ENCODE data around the gene CMPK1. TPM values are rescaled to one million over a fixed set of nuclear protein-coding genes. Genes with fewer than 3 reads are reported as not detected.
"Not testable (repeated sequence)": the region's sequence is repeated elsewhere in the genome, so short reads cannot be mapped to it uniquely, and the experiment has no call there.

The CMPK1 gene
- total RNA-seq, 2 donors from 2014 or later, result 95.3 to 124 TPM

DNA sequence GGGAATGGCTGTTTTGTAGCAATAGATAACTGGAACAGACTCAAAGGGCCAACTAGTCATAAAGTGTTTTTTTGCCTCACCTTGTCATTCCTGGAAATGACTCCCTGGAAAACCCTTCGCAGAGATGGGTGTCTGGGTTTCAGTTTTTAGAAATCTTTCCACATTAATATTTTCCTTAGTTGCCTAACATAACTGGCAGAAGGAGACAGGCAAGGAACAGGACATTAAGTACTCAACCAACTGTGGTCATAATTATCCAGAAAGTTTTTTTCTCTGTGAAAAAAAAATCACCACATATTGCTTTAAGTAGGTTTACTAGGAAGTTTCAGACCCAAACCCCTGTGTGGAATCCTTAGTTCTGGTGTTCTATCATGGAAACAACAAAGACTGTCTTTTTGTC is 3.4 kb upstream of the CMPK1 start:
- Mint-ChIP-seq H3K36me3 (ENCODE audit: low read depth) (peaks cover 10% of the 10 kb centered on the region), H3K9me3 (no peaks in the 10 kb centered on the region), H3K4me1 (no peaks in the 10 kb centered on the region), H3K27ac (peak overlapping the region; percentile 12), H3K4me3 (no peak overlapping the region), H3K27me3 (no peaks in the 10 kb centered on the region)
- ATAC-seq (replicated peaks), result no peak

DNA sequence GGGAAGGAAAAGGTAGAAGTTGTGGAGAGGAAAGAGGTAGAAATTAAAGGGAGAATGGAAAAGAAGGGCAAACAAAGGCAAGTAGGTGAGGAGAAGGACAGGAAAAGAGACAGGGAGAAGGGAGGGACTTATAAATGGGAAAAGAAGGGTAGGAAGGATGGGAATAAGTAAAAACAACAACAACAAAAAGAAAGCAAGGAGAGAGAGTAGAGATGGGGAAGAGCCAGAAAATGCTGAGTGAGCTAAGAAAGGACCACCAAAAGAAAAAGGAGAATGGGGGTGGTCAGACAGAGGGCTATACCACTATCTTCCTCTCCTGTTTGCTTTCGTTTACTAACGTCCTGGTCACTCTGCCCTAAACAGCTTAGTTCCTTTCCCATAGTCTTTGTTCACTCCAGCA is 1.7 kb upstream of the CMPK1 start:
- H3K27ac Mint-ChIP-seq, result no peak overlapping the region
- no peak overlapping the region for H3K4me3 Mint-ChIP-seq
- peaks cover 16% of the 10 kb centered on the region for H3K36me3 Mint-ChIP-seq (ENCODE audit: low read depth)

DNA sequence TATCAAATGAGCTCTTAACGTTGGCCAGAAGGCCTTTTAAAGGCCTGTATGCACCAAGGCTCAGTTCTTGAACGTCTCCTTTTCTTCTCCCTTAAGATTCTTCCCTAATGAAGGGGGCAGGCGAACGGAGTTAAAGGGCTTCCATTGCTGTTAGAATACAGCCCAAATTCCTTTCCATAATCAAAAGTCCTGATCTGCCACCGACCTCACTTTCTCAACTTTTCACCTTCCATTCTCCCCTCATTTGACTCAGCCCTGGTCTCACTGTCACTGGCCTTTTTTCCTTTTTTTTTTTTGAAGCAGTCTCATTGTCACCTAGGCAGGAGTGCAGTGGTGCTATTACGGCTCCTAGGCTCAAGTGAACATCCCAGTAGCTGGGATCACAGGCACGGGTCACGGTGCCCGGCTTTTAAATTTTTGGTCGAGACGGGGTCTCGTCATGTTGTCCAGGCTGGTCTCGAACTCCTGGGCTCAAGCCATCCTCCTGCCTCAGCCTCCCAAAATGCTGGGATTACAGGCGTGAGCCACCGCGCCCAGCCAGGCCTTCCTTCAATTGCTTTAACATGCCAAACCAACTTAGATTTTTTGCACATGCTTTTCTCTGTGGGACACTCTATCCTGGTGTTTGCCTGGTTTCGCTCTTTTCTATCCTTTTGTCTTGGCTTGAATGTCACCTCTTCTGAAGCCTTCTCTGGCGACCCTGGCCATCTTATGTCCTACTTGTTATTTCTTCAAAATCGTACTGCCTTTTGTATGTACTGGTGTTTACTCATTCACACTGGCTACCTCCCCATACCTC is 612 bp upstream of the CMPK1 start:
- H3K4me3 Mint-ChIP-seq, result no peak overlapping the region
- no peak for ATAC-seq (replicated peaks)
- H3K36me3 Mint-ChIP-seq (ENCODE audit: low read depth), result peaks cover 16% of the 10 kb centered on the region
- H3K4me1 Mint-ChIP-seq, result peaks cover 6% of the 10 kb centered on the region
- no peaks in the 10 kb centered on the region for H3K27me3 Mint-ChIP-seq
- no peaks in the 10 kb centered on the region for H3K9me3 Mint-ChIP-seq
- no peak overlapping the region for H3K27ac Mint-ChIP-seq

More for the DNA sequence above, 1.7 kb upstream of the CMPK1 start:
- Mint-ChIP-seq H3K27me3 (no peaks in the 10 kb centered on the region), H3K9me3 (no peaks in the 10 kb centered on the region), H3K4me1 (peaks cover 6% of the 10 kb centered on the region)
- ATAC-seq (replicated peaks), result no peak

DNA sequence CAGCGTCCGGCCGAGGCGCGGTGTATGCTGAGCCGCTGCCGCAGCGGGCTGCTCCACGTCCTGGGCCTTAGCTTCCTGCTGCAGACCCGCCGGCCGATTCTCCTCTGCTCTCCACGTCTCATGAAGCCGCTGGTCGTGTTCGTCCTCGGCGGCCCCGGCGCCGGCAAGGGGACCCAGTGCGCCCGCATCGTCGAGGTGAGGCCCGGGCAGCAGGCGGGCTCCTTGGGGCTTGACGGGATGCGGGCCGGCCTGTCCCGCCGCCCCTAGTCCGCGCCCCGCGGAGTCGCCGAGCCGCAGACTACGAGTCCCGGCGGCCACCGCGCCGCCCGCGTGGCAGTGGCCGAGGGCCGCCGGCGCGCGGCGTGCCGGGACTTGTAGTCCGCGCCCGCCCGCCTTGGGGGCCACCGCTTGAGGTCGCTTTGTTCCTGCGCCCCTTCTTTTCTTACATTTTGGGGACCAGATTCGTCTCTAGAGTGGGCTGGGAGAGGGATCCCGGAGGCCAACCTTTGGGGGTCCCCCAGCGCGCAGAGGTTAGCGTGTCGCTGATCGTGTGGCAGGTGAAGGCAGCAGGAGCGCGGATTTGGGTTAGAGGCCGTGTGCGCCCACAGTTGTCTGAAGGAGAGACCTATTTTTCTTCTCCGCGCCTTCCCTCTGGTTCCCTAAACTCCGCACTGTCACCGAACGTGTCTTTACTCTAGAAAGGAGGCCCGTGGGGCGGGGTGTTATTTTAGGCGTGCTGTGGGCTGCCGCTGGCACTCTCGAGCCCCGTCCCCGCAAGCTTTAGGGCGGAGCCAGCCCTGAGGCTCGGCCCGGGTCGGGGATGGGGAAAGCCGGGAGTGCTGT is 553 bp downstream of the CMPK1 start:
- Mint-ChIP-seq H3K27me3 (no peaks in the 10 kb centered on the region), H3K4me1 (peaks cover 6% of the 10 kb centered on the region), H3K27ac (peak overlapping the region; percentile 99), H3K4me3 (no peak overlapping the region), H3K36me3 (ENCODE audit: low read depth) (peaks cover 24% of the 10 kb centered on the region), H3K9me3 (no peaks in the 10 kb centered on the region)
- peak; percentile 88 for ATAC-seq (replicated peaks)

DNA sequence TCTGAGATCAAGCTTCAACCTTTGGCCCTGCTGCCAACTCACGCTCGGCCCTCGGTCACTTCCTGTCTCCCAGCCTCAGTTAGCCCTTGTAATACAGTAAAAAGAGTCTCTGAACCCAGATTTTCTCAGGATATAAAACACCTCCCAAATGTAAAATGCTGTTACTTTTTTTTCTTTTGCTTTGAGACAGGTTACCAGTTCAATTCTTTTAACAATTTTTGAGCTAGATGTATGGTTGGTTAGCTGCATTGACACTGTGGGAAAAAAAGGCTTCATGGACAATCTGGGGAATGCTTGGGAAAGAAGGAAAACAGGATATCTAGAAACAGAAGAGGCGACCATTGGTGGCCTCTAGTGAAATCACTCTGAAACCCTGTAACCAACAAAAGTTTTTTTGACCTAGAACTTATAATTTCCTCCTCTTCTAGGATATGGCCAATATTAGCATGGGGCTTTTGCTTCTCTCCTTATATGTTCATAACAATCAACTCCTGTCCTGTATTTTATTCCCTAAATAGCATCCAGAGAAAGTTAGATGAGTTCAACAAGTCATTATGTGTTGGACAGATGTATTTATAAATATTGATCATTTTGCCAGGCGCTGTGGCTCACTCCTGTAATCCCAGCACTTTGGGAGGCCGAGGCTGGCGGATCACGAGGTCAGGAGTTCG is 1.3 kb downstream of the CMPK1 start:
- H3K4me1 Mint-ChIP-seq, result peaks cover 6% of the 10 kb centered on the region
- no peaks in the 10 kb centered on the region for H3K9me3 Mint-ChIP-seq
- no peak for ATAC-seq (replicated peaks)
- H3K27me3 Mint-ChIP-seq, result no peaks in the 10 kb centered on the region
- H3K36me3 Mint-ChIP-seq (ENCODE audit: low read depth), result peaks cover 31% of the 10 kb centered on the region
- H3K27ac Mint-ChIP-seq, result peak overlapping the region; percentile 99
- no peak overlapping the region for H3K4me3 Mint-ChIP-seq

DNA sequence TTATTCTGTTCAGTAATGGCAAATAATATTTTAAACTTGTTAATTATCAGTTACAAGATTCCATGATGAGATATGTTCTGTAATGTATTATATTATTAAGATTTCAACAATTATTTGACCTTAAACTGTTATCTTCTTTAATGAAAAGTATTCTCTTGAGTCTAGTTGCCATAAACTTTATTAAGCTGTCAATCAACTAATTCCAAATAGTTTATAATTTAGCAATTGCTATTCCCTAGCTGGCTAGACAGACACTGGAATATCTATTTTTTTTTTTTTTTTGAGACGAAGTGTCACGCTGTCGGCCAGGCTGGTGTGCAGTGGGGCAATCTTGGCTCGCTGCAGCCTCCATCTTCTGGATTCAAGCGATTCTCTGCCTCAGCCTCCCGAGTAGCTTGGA is 3.8 kb downstream of the CMPK1 start:
- Mint-ChIP-seq H3K36me3 (ENCODE audit: low read depth) (peaks cover 46% of the 10 kb centered on the region), H3K4me1 (peaks cover 6% of the 10 kb centered on the region), H3K4me3 (no peak overlapping the region), H3K27me3 (no peaks in the 10 kb centered on the region), H3K27ac (no peak overlapping the region), H3K9me3 (no peaks in the 10 kb centered on the region)
- no peak for ATAC-seq (replicated peaks)

DNA sequence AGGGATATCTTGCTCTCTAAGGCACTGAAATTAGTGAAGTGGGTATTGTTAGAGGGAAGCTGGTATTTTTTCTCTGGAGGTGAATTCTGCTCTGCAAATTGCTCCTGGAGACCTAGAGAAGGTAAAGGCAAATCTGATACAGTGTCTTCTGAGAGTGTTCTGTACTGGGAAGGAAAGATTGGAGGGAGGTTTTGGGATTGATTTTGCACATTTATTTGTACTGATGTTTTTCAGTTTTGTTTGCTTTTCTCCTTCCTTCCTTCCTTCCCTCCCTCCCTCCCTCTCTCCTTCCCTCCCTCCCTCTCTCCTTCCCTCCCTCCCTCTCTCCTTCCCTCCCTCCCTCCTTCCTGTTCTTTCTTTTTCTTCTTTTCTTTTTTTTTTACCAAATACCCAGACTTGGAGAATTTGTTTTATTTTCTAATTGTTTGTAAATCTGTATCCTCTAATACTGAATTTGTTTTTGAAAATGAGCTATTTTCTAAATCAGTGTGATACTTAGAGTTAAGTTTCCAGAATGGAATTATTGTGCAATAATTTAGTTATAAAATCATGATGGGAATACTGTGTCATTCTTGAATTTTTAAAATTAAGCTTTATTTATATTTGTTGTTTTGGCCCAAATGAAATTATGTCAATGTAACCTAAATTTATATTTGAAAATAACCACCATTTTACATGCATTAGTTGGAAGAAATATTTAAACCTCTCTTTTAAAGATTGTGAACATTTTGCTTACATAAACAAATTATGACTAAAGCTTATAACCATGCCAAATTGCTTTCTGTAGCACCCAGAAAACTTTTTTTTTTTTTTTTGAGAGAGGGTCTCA is 4.9 kb downstream of the CMPK1 start:
- Mint-ChIP-seq H3K4me1 (peaks cover 6% of the 10 kb centered on the region), H3K27ac (no peak overlapping the region), H3K27me3 (no peaks in the 10 kb centered on the region), H3K9me3 (no peaks in the 10 kb centered on the region), H3K4me3 (no peak overlapping the region), H3K36me3 (ENCODE audit: low read depth) (peaks cover 50% of the 10 kb centered on the region)
- ATAC-seq (replicated peaks), result no peak

DNA sequence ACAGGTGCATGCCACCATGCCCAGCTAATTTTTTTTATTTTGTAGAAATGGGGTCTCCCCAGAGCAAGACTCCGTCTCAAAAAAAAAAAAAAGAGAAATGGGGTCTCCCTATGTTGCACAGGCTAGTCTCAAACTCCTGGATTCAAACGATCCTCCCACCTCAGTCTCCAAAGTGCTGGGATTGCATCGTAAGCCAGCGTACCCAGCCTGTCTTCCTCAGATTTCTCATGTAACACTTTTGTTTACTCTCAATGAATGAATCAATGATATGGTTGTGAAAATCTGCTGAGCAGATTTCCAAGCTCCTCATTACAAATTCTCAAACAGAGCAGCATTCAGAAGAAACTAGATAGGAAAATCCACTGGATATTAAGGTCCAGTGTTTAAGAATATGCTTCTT is 6.6 kb downstream of the CMPK1 start:
- H3K4me1 Mint-ChIP-seq, result peaks cover 6% of the 10 kb centered on the region
- no peak for ATAC-seq (replicated peaks)
- no peak overlapping the region for H3K4me3 Mint-ChIP-seq
- H3K36me3 Mint-ChIP-seq (ENCODE audit: low read depth), result peaks cover 49% of the 10 kb centered on the region
- H3K9me3 Mint-ChIP-seq, result no peaks in the 10 kb centered on the region
- no peaks in the 10 kb centered on the region for H3K27me3 Mint-ChIP-seq
- H3K27ac Mint-ChIP-seq, result peak overlapping the region; percentile 46

DNA sequence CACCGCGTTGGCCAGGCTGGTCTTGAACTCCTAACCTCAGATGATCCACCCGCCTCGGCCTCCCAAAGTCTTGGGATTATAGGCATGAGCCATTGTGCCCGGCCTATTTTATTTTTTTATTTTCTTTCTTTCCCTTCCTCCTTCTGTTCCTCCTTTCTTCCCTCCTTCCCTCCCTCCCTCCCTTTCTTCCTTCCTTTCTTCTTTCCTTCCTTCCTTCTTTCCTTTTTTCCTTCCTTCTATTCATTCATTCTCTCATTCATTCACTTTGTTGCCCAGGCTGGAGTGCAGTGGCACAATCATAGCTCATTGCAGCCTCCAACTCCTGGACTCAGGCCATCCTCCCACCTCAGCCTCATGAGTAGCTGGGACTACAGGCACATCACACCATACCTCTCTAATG is 13.4 kb downstream of the CMPK1 start:
- not testable (repeated sequence) for H3K4me3 Mint-ChIP-seq; H3K9me3 Mint-ChIP-seq; ATAC-seq (replicated peaks); H3K27me3 Mint-ChIP-seq
- H3K27ac Mint-ChIP-seq, result peak overlapping the region; percentile 40
- peaks cover 18% of the 10 kb centered on the region for H3K4me1 Mint-ChIP-seq
- peaks cover 42% of the 10 kb centered on the region for H3K36me3 Mint-ChIP-seq (ENCODE audit: low read depth)

DNA sequence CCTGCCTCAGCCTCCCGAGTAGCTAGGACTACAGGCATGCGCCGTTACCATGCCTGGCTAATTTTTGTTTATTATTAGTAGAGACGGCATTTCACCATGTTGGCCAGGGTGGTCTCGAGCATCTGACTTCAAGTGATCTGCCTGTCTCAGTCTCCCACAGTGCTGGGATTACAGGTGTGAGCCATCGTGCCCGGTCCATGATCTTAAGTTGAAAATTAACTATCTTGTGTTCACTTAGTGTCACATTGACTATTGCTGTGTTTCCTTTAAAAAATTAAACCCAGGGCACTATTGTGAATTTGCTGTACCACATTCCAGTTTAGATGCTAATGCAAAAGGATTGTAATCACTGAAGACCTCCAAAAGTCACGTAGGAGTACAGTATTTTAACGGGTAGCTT is 14.1 kb downstream of the CMPK1 start:
- no peak for ATAC-seq (replicated peaks)
- H3K27ac Mint-ChIP-seq, result peak overlapping the region; percentile 40
- H3K4me3 Mint-ChIP-seq, result no peak overlapping the region
- H3K27me3 Mint-ChIP-seq, result no peaks in the 10 kb centered on the region
- peaks cover 23% of the 10 kb centered on the region for H3K4me1 Mint-ChIP-seq
- H3K9me3 Mint-ChIP-seq, result peaks cover 4% of the 10 kb centered on the region
- peaks cover 42% of the 10 kb centered on the region for H3K36me3 Mint-ChIP-seq (ENCODE audit: low read depth)

DNA sequence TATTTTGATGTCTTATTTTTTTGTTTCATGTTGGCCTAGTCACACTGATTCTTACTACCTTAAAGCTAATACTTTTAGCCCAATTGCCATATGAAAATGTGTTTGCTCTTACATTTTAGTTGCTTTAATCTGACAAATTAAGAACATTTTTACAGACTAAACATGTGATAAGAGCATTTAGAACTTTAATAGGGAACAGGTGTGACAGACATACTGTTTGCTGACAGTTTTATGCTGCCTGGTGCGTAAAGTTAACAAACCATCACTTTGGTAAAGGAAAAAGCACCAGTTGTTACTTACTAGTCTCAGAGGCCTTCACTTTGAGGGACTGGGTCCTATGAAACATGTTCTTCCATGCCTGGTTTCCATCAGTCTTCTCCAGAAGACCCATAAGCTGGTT is 14.7 kb downstream of the CMPK1 start:
- no peak for ATAC-seq (replicated peaks)
- no peaks in the 10 kb centered on the region for H3K27me3 Mint-ChIP-seq
- H3K9me3 Mint-ChIP-seq, result peaks cover 4% of the 10 kb centered on the region
- peak overlapping the region; percentile 40 for H3K27ac Mint-ChIP-seq
- peaks cover 41% of the 10 kb centered on the region for H3K36me3 Mint-ChIP-seq (ENCODE audit: low read depth)
- peaks cover 26% of the 10 kb centered on the region for H3K4me1 Mint-ChIP-seq
- H3K4me3 Mint-ChIP-seq, result no peak overlapping the region

DNA sequence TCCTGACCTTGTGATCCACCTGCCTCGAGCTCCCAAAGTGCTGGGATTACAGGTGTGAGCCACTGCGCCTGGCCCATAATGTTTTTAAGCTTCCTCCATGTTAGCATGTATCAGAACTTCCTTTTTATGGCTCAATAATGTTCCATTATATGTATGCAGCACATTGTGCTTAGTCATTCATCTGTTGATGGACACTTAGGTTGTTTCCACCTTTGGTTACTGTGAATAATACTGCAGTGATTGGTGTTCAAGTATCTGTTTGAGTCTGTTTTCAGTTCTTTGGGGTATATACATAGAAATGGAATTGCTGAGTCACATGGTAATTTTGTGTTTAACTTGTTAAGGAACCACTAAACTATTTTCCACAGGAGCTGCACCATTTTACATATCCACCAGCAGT is 17.7 kb downstream of the CMPK1 start:
- peaks cover 26% of the 10 kb centered on the region for H3K36me3 Mint-ChIP-seq (ENCODE audit: low read depth)
- peak; percentile 100 for ATAC-seq (replicated peaks)
- peak overlapping the region; percentile 66 for H3K4me3 Mint-ChIP-seq
- H3K27ac Mint-ChIP-seq, result peak overlapping the region; percentile 96
- no peaks in the 10 kb centered on the region for H3K27me3 Mint-ChIP-seq
- H3K4me1 Mint-ChIP-seq, result peaks cover 28% of the 10 kb centered on the region
- H3K9me3 Mint-ChIP-seq, result peaks cover 4% of the 10 kb centered on the region

DNA sequence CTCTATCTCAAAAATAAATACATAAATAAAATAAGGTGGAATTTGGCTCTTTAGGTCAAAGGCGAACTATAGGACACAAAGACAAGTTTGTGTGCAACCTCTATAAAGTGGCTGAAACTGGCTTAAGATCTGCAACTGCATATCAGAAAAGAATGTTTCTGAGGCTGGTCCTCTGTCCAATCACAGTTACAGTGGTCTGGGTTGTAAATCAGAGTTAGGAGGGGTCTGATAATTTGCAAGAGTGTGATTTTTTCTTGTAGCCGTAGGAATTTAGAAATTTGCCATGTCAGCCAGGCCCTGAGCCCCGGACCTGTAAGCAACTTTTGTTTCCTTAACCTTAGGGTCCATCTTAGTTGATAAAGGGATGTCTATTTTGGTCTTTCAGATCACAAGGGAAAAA is 27.8 kb downstream of the CMPK1 start:
- no peak overlapping the region for H3K4me3 Mint-ChIP-seq
- peaks cover 4% of the 10 kb centered on the region for H3K4me1 Mint-ChIP-seq
- no peaks in the 10 kb centered on the region for H3K9me3 Mint-ChIP-seq
- H3K36me3 Mint-ChIP-seq (ENCODE audit: low read depth), result no peaks in the 10 kb centered on the region
- no peak overlapping the region for H3K27ac Mint-ChIP-seq
- no peaks in the 10 kb centered on the region for H3K27me3 Mint-ChIP-seq
- ATAC-seq (replicated peaks), result no peak

DNA sequence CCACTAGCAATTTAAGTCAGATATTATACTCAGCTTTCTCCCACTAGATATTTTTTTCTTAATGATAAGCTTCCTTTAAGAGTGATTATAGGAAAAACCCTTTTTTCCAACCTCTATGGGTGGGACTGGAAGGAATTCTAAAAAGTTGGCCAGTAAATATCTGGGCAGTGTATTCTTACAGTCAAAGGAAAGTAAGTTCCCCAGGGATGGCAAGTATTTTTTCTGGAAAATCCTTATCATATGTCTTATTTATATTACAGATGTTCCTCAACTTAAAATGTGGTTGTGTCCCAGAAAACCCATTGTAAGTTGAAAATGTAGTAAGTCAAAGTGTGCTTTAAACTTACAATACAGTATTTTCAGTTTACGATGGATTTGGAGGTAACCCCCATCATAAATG is 29.2 kb downstream of the CMPK1 start:
- Mint-ChIP-seq H3K27me3 (no peaks in the 10 kb centered on the region), H3K4me3 (no peak overlapping the region), H3K4me1 (peaks cover 4% of the 10 kb centered on the region), H3K9me3 (no peaks in the 10 kb centered on the region), H3K36me3 (ENCODE audit: low read depth) (no peaks in the 10 kb centered on the region), H3K27ac (no peak overlapping the region)
- ATAC-seq (replicated peaks), result no peak

All from activated T-helper 17 cell treated with anti-CD3 and anti-CD28 coated beads, Interleukin-2, amount 50 U/mL, for 72 hours (primary cell).